Measurements from ENCODE around the gene VAV2.

The VAV2 gene

DNA sequence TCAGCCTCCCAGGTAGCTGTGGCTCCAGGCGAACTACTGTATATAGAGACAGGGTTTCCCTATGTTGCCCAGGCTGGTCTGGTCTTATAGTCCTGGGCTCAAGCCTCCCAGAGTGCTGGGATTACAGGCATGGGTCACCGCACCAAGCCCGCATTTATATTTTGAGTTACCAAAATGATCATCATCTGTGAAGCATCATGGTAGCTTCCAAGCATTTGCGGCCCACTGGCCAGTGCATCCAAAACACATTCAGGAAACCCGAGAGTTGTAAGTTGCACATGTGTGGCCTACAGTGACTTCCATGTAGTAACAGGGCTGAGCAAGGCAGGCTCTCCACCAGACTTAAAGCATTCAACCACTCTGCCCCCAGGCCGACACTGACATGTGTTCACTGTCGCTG, 35.4 kb upstream of the VAV2 start:
- DNase-seq (ENCODE audit: low read depth in 2 of 3, low spot score in 2 of 3): no peak

DNA sequence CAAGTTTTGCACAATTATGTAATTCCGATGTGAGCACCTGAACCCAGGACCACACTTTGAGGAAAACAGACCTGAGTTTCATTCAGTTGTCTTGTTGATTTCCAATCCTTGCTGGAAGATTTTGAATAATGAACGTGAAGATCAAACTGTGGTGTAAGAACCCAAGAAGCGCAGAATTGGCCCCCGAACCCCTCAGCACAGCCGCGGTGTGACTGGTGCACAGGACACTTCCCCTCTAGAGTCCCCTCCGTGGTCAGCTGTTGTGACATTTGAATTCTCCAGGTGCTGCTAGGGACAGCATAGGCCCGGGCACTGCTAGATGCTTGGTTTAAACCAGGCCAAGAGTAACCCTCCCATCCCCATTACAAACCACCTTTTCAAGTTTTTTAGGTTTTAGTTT, 34.9 kb upstream of the VAV2 start:
- DNase-seq (ENCODE audit: low read depth in 2 of 3, low spot score in 2 of 3): no peak

DNA sequence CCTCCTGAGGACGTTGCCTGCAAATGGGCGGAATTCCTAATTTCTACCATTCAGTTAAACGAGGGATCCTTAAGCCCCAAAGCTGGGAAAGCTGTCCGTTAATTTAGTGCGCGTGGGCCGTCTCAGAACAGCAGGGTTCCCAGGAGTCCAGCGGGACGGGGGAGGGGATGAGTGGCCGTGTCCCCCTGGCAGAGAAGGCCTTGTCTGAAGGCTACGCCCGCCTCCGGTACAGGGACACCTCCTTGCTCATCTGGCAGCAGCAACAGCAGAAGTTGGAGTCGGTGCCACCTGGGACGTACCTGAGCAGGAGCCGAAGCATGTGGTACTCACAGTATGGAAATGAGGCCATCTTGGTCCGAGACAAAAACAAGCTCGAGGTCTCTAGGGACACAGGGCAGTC, 34.5 kb upstream of the VAV2 start:
- DNase-seq (ENCODE audit: low read depth in 2 of 3, low spot score in 2 of 3): no peak

DNA sequence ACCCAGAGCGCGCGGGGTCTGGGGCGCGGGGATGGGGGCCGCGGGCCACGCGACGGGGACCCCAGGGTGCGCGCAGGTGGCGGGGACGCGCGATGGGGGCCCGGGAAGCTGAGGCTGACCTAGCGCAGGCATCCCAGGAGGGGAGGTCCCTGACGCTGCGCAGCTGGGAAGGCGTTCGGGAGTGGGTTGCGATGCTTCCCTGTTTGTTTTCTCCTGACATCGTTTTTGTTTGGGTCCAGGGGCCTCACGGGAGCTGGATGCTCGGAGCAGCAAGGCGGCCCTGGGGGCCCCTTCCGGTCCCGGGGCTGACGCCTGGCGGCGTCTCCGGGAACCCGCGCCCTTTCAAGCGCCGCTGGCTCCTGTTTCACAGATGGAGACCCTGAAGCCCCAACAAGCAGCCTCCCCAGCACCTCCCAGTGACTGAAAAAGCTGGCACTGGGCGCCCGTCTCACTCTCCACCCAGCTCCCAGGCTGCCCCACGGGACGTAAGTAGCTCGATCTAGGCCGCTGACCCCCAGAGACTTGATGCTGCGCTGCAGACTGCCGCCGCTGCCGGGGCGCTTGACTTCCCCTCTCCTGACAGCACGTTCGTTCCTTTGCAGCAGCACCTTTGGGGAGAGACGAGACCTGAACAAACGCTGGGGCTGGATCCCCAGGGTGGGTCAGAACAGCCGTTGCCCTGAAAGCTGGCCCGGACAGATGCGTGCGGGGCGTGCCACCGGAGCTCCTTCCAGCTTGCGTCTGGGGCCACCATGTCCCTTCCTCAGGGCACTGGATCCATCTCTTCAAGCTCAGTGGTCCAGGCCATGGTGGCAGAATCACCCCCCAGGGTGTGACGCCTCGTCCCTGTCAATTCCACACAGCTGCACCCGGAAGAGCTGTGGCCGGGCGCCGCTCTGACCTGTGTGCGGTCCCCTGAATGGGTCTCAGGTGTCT, 33.8 kb upstream of the VAV2 start:
- peak; percentile 13 to 33 (median 16) for DNase-seq (ENCODE audit: low read depth in 2 of 3, low spot score in 2 of 3)

DNA sequence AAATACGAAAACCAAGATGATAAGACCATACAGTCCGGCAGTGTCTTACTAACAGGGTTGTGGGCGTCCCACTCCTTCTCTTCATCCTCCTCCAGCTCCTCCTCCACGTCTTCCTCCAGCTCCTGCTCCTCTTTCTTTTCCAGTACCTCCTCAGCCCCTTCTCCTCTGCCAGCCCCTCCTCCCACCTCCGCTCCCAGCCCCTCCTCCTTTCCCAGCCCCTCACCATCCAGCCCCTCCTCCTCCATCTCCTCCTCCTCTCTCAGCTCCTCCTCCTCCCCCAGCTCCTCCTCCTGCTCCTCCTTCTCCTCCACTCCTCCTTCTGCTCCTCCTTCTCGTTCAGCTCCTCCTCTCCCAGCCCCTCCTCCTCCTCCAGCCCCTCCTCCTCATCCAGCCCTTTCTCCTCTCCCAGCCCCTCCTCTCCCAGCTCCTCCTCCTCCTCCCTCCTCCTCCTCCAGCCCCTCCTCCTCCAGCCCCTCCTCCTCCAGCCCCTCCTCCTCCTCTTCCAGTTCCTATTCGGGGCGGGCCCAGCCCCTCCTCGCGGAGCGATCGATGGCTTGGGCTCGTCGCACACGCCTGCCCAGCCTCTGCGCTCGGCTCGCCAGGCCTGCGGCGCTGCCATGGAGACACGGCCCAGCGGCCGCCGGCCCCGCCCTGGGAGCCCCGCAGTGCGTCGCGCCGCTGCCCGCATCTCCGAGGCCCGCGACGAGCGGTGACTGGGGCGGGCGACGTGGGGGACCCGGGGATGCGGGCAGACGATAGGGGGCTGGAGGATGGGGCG, 32.9 kb upstream of the VAV2 start, which contains the start of gene BRD3OS:
Gene BRD3OS, plus strand, starts transcription at position 654 of the 778 bp plus-strand sequence. CDS start 1,267 bp downstream, outside the sequence.
- DNase-seq (ENCODE audit: low read depth in 2 of 3, low spot score in 2 of 3): peak; percentile 45 to 79 (median 71)

DNA sequence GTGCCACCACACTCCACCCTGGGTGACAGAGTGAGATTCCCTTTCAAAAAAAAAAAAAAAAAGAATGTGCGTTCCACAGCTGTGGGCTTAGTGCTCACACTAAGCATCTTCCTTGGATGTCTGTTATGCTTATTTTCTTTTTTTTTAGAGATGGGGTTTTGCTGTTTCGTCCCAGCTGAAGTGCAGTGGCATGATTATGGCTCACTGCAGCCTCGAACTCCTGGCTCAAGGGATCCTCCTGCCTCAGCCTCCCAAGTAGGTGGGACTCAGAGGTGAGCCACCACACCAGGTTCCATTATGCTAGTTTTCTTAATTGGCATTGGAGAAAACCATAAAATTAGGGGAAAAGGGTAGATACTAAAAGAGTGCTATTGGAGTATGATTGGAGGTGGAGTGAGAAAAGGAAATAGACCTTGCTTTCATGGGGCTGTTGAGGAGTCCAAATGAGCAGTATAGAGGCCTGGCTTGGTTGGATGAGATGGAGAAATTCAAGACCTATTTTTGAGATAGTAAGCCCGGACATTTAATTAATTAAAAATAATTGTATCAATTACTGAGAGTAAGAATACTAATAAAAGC, 32.2 kb upstream of the VAV2 start:
- no peak for DNase-seq (ENCODE audit: low read depth in 2 of 3, low spot score in 2 of 3)

DNA sequence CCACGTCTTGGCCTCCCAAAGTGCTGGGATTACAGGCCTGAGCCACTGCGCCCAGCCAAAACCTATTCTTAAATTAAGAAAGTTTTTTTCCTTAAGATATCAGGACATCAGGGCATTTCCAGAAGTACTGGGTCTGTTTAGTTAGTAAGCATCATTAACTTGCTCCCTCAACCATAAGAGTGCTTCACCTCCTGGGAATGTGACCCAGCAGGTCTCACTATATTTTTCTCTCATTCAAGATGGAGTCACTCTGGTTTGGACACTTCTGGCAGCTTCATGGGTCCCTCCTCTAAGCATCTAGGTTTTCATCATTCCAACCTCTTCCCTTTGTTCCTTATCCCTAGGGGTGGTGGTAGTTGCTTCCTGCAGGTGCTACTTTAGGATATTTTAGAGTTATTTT, 22.8 kb upstream of the VAV2 start:
- no peak for DNase-seq (ENCODE audit: low read depth in 2 of 3, low spot score in 2 of 3)

DNA sequence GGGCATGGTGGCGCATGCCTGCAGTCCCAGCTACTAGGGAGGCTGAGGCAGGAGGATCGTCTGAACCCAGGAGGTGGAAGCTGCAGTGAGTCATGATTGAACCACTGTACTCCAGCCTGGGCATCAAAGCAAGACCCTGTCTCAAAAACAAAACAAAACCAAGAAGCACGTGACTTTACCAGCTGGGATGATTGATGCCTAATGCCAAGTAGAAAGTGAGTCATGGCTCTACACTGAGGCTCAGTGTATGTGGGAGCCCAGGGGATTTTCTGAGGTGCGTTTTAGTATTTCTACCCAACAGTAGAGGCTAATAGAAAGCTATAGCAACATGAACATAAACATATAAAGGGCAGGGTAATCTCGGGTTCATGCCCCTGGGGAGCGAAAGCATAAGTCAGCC, 19.3 kb upstream of the VAV2 start:
- no peak for DNase-seq (ENCODE audit: low read depth in 2 of 3, low spot score in 2 of 3)

DNA sequence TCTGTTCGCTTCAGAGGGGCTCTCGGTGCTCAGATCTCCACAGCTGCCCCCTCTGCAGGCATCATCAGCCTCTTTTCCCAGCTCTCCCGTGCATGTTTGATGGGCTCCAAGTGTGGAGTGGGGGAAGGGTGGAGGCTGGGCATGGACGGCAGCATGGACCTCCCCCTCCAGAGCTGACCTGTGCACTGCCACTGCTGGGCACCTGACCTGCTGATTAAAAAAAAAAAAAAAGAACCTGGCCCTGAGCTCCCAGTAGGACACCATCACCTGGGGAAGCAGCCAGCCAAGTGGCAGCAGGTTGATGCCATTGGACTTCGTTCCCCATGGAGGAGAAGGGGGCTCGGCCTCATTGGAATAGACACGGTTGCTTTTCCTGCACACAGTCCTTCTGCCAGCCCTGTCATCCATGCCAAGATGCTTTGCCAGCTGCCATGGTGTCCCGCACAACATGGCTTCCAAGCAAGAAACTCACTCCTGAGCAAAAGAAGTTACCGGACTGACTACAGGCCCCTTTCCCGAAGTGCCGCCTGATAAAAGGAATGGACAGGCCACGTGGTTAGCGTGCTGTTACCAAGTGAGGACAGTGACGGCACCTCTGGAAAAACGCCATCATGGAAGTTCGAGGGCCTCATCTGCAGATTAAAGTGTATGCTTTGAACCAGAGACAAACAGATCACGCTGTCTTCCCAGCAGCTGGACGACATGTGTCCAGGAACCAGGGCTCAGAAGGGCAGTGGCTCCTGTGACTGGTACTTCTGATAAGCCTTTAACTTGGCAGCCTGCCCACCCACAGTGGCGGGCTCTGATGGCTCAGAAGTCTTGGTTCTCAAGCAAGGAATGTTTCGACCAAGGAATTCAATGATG, 18.4 kb upstream of the VAV2 start:
- DNase-seq (ENCODE audit: low read depth in 2 of 3, low spot score in 2 of 3): no peak

DNA sequence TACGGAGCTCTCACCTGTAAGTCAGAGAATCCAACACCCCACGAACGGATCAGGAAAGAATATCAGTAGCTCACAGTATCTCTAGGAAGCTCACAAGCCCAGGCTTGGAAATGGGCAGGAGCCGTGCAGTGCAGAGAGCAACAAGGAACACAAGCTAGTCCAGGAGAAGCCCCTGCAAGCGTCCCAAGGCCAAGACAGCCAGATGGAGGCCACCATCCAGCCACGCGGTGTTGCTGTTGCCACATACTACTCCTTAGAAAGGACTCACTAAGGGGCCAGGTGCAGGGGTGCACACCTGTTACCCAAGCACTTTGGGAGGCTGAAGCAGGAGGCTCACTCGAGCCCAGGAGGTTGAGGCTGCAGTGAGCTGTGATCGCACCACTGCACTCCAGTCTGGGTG, 15.4 kb upstream of the VAV2 start:
- no peak for DNase-seq (ENCODE audit: low read depth in 2 of 3, low spot score in 2 of 3)

DNA sequence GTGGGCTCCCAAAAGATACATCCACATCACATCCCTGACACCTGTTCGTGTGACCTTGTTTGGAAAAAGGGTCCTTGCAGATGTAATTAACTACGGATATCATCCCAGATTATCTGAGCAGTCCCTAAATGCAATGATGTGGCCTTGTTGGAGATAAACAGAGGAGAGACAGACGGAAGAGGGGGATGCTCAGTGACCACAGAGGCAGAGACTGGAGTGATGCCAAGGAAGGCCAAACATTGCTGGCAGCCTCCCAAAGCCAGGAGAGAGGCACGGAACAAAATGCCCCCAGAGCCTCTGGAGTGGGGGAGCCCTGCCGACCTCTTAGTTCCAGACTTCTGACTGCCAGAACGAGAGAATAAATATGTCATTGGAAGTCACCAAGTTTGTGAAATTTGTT, 15.0 kb upstream of the VAV2 start:
- no peak for DNase-seq (ENCODE audit: low read depth in 2 of 3, low spot score in 2 of 3)

DNA sequence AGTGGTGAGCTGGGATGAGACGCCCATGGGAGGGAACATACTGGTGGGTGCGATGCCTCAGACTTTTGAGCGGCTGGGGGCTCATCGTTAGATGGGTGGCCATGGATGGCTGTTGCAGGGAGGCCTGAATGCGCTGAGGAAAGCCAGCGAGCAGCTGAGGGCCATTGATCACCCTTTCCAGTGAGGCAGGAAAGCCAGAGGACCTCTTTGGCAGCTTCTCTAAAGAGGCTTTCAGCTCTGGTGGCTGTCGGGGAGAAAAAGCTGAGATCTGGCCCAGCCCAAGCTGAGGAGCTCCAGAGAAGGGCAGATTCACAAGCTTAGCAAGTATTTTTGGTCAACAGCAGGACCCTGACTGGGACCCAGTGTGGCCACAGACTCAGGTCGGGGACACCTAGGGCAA, 13.3 kb upstream of the VAV2 start:
- no peak for DNase-seq (ENCODE audit: low read depth in 2 of 3, low spot score in 2 of 3)

DNA sequence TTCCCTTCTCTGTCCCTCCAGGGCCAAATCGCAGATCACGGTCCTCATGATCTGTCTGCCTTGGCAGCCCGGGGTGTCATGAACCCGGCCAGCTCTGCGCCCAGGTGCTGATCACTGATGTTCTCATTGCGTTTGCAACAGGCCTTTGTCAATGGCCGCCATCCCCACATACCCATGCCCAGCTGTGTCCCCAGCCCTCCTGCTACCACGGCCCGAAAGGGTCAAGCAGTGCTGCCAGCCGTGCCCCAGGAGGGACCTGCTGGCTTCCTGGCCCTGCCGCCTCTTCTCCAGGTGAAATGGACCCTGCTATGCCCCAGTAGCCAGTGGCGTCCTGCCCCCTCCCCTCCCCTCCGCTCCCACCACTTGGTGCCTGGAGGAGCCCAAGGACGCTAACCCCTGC, 12.8 kb upstream of the VAV2 start:
- no peak for DNase-seq (ENCODE audit: low read depth in 2 of 3, low spot score in 2 of 3)

DNA sequence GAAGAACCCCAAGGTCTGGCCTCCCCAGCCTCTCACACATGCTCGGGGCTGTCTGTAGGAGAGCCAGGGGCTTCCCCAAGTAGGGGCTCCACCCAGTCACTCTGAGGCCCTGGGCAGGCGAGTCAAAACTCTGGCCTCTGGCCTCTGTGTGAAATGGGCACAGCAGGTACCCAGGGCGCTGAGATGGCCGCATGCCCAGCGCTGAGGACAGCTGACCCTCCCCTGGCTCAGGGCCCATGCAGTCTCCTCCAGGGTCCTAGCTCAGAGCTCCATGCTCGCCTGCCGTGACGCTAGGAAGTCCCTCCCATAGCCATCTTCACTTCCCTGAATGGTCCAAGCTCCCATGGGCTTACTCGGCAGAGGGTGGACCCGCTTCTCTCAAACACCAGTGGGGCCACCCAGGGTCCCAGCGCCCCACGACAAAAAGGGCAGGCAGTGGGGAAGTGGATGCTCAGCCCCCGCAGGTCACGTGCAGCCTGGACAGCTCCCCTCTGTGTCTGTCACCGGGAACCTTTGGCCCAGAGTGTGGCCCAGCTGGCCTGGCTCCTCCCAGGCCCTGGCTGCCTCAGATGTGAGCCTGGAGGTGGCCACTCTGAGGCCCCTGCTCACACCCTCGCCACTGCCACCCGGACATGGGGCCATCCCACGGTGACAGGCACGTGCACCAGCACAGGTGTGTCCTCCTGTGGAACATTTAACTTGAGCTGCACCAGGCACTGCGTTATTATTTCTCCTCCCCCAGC, 12.2 kb upstream of the VAV2 start:
- DNase-seq (ENCODE audit: low read depth in 2 of 3, low spot score in 2 of 3): no peak

DNA sequence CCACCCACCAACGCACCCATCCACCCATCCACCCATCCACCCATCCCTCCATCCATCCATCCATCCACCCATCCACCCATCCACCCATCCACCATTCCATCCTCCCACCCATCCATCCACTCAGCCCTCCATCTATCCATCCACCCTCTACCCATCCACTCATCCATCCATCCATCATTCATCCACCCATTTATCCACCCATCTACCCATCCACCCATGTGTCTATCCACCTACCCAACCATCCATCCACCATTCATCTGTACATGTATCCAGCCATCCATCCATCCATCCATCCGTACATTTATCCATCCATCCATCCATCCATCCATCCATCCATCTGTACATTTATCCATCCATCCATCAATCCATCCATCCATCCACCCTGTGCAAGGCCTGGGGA, 11.1 kb upstream of the VAV2 start:
- no peak for DNase-seq (ENCODE audit: low read depth in 2 of 3, low spot score in 2 of 3)

DNA sequence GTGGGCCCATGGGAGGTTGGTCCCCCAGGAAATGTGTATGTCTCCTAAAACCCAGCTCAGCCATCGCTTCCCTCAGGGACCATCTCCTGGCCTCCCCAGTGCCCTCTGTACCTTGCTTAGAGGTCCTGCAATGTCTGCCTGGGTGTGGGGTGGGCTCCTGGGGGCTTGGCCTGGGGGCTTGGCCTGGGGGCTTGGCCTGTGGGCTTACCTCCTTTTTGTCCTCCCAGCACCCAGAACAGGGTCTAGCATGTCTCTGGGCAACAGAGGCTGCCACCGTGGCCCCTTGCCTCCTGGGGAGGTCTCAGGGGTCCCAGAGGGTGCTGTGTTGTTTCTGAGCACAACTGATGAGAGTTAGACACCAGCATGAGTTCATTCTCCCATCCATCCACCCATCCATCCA, 10.7 kb upstream of the VAV2 start:
- no peak for DNase-seq (ENCODE audit: low read depth in 2 of 3, low spot score in 2 of 3)

DNA sequence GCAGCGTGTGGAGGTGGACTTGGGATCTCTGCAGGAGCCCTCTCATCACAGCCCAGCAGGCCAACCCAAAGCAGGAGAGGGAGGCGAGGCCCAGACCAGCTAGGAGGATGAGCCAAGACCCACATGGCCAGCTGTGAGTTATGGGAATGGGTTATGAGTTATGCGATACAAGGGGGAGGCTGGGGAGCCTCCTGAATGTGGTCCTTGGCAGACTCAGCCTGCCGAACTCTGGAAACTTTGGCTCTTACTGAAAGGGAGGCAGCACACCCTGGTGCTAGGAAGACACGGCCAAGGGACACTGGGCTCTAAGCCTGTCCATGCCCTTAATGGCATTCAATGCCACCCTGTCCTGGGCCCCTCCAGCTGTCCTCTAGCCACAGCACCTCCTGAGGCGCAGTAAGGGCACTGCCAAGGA, 7.7 kb upstream of the VAV2 start:
- DNase-seq (ENCODE audit: low read depth in 2 of 3, low spot score in 2 of 3): no peak

DNA sequence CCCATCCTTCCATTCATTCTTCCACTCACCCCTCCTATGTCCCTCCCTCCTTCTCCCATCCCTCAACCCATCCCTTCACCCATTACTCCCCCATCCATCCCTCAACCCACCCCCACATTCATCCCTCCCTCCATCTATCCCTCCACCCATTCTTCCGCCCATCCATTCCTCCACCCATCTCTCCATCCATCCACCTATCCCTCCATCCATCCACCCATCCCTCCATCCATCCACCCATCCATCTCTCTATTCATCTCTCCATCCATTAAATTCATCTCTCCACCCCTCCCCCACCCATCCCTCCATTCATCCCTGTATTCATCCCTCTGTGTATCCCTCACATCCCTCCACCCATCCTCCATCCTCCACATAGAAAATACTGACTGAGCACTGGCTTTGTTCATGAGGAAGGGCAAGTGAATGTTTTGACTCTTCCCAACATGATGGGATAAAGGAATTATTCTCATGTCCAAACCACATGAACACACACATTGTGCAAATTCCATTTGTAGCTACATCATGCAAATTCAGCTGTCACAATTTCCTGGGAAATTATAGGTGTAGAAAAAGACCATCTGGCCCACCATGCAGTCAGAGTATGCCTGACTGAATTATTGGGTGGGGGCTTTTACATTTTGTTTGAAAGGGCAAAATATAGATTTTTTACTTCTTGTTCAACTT, 6.9 kb upstream of the VAV2 start:
- no peak for DNase-seq (ENCODE audit: low read depth in 2 of 3, low spot score in 2 of 3)

DNA sequence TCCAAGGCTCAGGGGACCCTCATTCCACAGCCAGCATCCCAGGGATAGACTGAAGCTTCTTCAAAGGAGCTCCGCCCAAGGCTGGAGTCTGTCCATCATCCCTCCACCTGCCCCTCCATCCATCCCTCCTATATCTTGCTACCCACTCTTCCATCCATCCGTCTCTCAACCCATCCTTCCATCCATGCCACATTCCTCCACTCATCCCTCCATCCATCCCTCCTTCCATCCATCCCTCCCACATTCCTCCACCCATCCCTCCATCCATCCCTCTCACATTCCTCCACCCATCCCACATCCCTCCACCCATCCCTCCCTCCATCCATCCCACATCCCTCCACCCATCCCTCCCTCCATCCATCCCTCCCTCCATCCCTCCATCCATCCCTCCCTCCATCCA, 5.5 kb upstream of the VAV2 start:
- no peak for DNase-seq (ENCODE audit: low read depth in 2 of 3, low spot score in 2 of 3)

Measured in activated CD8-positive, alpha-beta memory T cell treated with anti-CD3 and anti-CD28 coated beads for 48 hours (primary cell).